SKM-1 (cell line): ENCODE data around the gene RBM28.

Source experiments
- DNase-seq: peaks from one replicate; lab custom pipeline; 2025; ENCODE audit not compliant: unreplicated experiment; lab: John Stamatoyannopoulos, UW

Gene RBM28

DNA sequence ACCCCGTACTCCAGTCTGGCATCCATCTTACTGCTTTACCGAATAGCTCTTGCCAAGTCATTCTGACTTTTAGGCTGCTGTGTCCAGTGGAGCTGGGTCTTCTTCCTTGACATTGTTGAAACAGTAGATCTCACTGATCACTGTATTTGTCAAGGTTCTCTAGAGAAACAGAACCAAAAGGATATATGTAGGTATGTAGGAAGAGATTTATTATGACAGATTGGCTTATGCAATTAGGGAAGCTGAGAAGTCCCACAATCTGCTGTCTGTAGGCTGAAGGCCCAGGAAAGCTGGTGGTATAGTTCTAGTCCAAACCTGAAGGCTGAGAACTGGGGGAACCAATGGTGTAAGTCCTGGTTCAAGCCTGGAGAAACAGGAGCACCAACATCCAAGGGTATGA, 29.9 kb upstream of the RBM28 start:
- DNase-seq: no peak

DNA sequence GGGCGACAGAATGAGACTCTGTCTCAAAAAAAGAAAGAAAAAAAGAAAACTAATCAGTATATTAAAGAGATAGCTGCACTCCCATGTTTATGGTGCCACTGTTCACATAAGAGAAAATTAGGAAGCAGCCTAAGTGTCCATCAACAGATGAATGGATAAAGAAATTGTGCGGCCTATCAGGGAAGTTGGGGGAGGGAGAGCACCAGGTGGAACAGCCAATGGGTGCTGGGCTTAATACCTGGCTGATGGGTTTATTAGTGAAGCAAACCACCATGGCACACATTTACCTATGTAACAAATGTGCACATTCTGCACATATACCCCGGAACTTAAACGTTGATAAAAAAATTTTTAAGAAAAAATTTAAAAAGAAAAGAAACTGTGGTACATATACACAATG, 26.8 kb upstream of the RBM28 start:
- no peak for DNase-seq

DNA sequence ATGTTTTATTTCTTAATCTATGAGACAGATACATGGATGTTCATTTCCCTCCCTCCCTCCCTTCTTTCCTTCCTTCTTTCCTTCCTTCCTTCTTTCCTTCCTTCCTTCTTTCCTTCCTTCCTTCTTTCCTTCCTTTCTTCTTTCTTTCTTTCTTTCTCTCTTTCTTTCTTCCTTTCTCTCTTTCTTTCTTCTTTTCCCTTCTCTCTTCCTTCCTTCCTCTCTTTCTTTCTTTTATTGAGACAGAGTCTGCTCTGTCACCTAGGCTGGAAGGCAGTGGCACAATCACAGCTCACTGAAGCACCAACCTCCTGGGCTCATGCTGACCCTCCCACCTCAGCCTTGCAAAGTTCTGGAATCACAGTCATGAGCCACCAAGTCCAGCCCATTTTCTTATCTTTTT, 23.3 kb upstream of the RBM28 start:
- no peak for DNase-seq

DNA sequence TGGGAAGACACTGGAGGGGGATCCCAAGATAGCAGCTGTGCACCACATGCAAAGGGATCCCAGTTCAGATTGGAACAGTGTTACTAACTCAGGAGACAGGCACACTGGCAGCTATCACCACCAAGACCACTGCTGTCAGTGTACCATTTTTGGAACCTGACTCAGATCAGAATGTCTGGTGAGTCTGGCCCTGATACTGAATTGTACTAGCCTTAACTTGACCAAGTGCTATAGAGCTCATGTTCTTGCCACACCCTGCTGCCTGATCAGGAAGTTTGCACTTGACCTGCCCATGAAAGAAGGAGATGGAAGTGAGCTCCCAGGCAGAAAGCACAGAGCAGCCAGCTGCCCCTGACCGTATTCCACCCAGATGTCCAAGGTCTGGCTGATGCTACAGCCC, 22.6 kb upstream of the RBM28 start:
- no peak for DNase-seq

DNA sequence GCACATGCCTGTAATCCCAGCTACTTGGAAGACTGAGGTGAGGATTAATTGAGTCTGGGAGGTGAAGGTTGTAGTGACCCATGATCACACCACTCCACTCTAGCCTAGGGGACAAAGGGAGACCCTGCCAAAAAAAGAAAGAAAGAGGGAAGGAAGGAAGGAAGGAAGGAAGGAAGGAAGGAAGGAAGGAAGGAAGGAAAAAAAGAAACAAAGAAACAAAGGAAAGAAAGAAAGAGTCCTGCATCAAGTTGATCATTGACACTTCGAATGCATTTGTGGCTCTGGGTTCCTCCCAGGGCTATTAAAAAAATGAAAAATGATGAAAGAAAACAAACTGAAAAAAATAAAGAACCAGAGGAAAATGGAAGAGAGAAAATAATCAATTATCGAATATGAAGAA, 21.7 kb upstream of the RBM28 start:
- no peak for DNase-seq

DNA sequence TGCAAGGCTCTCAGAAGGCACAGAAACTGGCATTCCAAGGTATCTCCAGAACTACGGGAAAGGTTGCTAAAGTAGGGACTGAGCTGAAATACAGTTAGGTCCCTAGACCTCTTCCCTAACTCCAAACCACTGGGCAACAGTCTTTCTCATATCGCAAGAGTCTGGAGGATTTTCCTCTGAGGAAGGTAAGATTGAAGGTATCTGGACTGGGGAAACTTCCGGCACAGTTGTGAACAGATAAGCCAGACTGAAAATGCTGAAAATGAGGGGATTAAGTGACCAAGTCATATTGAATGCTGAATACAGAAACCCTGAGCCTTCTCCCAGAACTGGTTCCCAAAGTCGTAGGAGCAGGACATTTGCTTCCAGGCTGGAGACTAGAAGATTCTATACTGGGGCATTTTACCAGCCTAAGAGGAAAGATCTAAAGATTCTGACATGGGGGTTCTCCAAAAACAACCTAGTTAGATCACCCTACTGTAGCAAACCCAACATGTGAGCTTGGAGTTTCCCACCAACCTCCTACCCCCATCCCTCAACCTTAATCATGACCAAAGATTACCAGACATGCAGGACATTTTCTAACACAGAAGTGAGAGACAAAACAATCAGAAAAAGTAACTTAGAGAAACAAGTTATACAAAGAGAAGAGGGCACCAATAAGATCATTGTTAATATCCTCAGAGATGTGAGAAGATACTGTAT, 20.6 kb upstream of the RBM28 start:
- no peak for DNase-seq

DNA sequence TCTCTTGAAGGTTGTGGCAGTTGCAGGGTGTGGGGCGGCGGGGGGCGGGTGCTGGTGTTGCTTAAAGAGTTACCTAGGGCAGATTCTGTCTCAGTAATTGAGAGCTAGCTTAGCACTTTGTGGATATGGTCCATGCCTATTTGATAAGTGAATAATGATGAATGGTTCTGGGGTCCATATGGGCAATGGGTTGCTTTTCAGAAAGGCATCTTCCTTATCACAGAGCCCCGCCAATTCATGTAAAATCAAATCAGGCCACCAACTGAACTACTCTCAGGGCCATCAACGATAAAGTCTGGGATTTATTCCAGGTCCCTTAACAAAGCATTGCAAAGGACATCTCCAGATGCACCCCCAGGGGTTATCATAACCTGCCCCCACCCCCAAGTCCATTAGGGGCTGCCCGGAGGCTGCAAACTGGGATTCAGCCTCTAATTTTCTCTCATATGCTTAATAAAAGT, 19.6 kb upstream of the RBM28 start:
- no peak for DNase-seq

DNA sequence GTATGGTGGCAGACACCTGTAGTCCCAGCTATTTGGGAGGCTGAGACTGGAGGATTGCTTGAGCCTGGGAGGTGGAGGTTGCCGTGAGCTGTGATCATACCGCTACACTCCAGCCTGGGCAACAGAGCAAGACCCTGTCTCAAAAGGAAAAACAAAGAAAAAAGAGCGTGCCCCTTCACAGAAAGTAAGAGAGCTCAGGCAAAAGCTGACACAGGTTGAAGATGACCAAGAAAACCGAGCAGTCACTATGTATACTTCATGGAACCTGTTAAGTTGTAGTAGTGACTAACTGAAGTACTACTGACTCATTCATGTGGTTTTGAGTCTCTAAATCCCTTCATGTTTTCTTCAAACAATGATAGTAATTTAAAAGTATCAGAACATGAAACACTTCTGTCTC, 19.0 kb upstream of the RBM28 start:
- no peak for DNase-seq

DNA sequence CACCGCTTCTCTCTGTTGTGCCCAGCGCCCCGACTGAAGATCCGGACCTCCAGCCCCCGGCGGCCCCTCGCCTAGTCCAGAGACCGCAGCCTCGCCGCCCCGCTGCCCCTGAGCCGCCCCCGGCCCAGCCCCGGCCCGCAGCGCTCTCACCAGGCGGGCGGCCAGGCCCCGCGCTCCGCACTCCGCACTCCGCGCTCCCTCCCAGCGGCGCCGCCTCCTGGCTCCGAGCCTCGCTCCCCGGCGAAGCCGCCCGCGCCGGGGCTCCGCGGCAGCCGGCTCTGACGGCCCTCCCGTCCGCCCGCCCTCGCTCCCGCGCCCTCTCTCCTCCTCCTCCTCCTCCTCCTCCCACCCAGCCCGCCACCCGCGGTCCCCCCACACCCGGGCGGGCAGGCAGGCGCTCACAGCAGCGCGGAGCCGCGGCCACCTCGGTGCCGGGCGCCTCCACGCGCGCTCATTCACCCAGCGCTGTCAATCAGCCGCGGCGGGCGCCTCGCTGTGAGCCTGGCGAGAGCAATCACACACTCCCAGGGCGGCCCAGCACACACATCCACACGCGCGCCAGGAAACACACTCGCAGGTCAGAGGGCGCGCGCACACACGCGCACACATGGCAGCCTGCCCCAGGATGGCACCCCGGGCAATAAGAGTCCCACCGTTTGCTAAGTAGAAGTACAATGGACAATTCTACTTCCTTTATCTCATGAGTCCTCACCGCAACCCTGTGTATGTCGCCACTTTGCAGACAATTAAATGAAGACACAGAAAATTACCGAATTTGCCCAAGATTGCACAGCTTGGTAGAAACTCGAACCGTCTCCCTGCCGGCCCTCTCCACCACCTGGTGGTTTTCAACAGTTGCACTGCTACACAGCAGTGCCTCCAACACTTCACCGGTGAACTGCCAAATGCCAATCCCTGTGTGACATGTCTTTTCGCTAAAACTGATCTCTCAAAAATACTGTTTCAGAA, 18.0 kb upstream of the RBM28 start, which contains the start of gene PRRT4:
Gene PRRT4, minus strand, starts transcription at position 280 of the 969 bp plus-strand sequence.
- peak; percentile 53 for DNase-seq

DNA sequence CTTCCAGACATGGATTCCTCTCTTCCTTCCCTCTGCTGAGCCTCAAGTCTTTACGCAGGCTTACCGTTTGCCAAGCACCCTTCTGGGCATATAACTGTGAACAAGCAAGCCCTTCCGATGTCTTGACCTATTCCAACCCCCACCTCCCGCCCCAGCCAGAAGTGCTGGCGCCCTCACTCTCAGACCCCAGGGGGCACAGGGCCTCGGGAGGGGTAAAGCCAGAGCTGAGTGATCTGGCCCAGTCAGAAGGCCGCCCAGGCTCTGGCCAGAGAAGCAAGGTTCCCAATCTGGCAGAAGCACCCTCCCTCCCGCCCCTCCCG, 16.6 kb upstream of the RBM28 start:
- DNase-seq: no peak

DNA sequence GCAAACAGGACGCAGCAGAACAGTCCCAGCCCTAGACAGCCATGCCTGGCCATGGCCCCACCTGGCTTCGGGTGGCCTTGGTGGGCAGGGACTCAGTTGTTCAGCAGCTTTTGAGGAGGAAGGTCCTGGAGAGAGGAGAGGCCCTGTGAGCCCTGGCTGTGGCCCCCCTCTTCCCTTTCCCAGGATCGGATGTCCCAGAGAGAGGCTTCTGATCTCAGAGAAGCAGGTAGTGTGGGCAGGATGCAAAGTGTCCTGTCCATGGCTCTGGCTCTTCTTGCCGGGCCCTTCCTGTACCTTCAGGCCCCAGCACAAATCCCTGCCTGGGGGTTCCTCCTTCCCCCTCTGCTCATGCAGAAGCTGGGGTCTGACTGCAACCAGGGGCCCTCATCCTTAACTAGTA, 16.2 kb upstream of the RBM28 start:
- DNase-seq: no peak

DNA sequence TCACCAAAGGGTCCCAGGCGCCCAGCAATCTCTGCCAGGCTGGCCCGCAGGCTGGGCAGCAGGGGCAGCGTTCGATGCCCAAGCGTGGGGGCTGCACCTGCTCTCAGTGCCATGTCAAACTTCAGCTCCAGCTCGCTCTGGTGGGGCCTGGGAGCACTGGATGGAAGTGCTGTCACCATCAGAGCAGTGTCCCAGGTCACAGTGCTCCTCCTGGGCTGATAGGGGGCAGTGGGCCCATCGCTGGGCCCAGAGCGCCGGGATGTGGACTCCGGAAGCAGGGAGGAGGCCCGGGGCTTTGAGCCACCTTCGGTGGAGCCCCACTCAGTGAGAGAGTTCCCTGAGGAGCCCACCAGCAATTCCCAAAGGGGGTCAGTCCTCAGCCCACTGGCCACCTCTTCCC, 15.6 kb upstream of the RBM28 start:
- DNase-seq: no peak

DNA sequence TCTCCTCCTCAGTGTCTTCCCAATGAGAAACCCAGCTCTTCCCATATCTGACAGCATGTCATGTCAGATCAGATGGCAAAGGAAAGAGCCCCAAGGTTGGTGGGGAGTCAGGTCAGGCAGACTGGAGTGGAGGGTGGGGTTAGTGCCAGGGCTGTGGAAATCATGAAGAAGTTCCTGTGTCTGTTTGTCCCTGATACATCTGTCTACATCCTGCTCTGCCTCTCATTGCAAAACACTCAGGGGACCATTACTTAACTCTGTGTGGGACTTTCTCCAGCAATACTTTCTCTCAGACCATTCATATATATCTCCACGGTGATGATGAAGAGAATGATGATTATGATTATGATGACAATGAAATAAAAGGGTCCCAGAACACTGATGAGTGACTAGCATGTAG, 14.5 kb upstream of the RBM28 start:
- peak; percentile 69 for DNase-seq

DNA sequence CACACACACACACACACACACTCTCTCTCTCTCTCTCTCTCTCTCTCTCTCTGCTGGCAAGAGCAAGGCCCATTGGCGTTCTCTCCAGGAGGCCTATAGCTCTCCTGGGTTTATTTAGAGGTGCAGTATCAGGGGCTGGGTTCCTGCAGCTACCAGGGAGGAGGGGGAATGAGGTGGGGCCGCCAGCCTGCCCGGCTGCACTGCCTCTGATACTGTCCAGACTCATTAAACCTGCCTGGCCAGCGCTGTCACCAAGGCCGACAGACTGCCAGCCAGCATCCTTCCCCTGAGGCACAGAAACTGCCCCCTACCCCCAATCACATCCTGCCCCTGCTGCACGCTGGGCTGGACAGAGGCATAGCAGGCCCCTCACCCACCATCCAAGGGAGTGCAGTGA, 13.5 kb upstream of the RBM28 start:
- DNase-seq: no peak

DNA sequence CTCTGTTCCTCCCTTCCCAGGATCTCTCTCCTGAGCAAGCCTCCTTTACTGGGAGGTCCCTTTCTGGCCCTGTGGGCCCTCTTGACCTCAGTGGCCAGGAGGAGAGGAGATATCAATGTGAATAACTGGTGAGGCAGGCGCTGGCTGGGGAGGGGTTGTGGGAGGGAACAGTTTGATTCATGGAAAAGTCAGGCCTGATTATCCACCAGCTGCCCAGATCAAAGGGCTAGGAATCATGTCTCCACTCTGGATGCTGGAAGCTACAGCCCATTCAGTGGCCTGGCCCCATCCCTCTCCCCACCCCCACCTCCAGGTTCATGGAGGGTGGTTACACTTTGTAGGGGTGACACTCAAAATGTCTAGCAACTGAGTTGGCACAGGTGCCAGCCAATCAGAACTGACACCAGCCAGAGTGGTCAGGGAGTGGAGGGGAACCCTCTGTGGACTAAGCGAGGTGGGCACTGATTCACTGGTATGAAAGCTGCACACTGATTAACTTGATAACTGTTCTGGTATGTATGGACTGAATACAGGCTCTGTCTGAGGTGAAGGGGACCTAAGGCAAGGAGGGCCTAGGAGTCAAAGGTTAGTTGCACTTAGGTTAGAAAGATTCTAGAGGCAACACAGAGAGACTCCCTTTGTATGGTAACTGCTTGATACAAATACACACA, 13.0 kb upstream of the RBM28 start:
- DNase-seq: no peak

DNA sequence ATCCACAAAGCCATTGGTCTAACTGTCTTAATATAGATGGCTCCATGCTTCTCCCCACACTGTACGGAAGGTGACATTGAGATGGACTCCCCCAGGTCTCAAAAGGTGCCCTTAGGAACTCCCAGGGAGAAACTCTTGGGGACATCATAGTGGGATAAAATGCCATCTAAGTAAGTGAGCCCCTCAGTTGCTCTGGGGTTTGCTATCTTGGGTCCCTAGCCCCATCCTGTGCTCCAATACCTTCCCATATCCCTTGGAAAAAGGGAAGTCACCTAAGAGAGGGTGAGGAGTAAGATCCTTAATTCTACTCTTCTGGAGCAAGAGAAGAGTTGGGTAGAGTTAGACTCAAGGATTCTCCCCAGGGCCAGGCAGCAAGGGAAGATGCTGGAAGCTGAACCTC, 9.9 kb upstream of the RBM28 start:
- DNase-seq: no peak

DNA sequence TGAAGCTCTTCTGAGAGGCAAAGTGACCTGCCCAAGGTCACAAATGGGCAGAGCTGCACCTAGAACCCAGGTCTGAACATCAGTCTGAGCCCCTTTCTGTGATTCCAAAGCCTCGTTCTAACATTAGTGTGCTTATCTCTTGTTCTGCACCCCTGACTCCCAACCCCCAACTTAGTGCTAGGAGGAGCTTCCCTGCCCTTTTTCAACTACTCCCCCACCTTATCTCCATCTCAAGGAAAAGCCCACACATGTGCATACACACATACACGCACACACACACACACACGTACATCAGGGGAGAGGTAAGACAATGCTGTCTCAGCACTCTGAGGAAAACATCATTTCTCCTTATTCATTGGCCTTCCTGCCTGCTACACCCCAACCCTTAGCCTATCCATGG, 9.5 kb upstream of the RBM28 start:
- no peak for DNase-seq

DNA sequence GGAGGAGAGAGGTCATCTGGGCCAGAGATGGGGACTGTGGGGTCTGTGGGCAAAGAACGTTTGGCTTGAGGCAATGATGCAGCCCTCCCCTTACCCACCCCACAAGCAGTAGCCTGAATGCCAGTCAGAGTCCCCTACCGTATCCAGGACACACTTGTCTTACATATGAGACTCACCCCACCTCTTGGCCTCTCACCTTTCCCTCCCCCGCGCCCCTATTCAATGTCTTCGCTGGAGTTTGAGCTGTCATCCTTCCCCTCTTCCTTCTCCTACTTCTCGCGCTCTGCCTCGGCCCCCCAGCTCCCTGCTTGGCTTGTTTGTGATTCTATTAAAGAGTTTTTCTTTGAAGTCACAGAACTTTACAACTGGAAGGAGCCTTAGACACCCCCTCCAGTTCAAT, 8.9 kb upstream of the RBM28 start:
- DNase-seq: no peak

DNA sequence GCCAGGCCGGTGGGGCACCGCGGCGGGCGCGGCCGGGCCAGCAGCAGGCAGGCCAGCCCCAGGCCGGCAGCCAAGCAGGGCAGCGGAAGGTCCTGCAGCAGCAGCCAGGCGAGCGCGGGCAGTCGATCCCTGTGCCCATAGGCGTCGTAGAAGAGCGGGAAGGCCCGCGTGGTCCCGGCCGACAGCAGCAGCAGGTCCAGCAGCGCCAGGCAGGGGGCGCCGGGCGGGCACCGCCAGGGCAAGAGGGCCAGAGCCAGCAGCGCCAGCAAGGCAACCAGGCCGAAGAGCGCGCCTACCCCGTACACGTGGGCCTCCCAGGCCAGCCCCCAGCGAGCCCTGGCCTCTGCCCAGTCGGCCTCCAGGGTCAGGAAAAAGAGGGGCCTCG, 8.4 kb upstream of the RBM28 start:
- DNase-seq: no peak

DNA sequence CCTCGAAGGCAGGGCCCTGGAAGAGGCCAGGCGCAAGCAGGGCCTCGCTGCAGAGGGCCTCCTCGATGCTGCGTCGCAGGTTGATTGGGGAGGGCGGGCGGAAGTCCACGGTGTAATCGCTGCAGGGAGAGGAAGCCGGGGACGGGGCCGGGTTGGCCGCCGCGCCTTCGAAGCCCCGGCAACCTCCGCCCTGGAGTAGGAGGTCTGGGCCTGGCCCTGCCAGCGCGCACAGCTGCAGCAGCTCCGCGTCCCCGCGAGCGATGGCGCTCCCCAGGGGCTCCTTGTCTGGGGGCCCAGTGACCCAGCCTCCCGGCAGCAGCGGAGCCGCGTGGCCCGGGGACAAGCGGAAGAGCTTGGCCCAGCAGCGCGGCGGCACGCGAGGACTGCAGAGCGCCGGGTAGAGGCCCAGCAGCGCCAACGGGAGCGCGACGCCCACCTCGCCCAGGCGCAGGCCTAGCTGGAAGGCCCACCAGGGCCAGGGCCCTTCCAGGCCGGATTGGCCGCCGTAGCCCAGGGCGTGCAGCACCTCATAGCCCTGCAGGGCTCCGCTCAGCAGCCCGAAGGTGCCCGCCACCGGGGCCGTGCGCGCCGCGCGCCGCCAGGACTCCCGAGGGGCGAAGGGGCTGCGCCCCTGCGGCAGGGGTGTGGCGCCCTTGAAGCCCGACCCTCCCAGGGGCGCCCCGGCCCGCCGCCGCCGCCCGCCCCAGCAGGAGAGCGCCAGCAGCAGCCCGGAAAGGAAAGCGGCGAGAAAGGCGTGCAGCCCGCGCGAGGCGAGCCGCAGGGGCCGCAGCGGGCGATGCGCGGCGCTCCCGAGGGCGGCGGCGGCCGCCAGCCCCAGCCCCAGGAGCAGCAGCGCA, 7.8 kb upstream of the RBM28 start:
- no peak for DNase-seq

DNA sequence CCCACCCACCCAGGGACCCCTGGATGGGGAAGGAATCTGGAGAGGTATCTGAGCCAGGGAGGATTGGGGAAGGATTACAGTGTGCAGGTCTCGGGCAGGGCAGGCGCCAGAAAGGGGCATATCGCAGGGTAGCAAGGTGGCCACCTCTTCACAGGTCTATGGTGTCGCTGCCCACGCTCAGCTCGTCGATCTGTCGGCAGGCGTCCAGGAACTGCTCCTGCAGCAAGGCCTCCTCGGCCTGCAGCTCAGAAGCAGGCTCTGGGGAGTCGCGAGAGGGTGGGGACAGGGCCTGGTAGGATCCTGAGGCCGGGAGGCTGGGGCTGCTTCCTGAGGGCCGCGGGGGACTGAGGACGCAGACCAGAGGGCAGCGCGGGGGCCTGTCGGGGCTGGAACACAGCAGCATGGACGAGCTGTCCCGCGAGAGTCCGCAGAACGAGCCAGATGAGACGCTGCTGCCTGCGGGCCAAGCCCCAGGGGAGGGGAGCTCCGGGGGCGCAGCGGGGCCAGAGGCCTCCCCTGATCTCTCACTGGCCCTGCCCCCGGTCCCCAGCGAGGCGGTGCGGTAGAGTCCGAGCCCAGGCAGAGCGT, 7.1 kb upstream of the RBM28 start:
- no peak for DNase-seq
